Panc1 (cell line): ENCODE measurements around the gene HNF4A. TPM values are rescaled to one million over a fixed set of nuclear protein-coding genes. Genes with fewer than 3 reads are reported as not detected.

Source experiments
- ATAC-seq: fragments of 200-7000 bp; cut with Tn5 transposase; 2 replicates; pipeline ENCODE4 v1.9.1; 2020; ENCODE audit warnings: mild to moderate bottlenecking, moderate library complexity
- BruUV-seq: library from RNA; stranded (reverse); fragments of 400-500 nt; replicated peaks from 2 replicates; lab custom pipeline; 2021; lab: Mats Ljungman, UMichigan
- CTCF ChIA-PET: fragments of 300-600 bp; sonication (Branson Sonifier 250); formaldehyde crosslinking; loops from one replicate; lab custom pipeline; 2022; ENCODE audit warnings: antibody characterized with exemption; lab: Charles Lee
- POLR2A ChIA-PET: fragments of 300-600 bp; sonication (Branson Sonifier 250); formaldehyde crosslinking; loops from one replicate; lab custom pipeline; 2022; ENCODE audit warnings: antibody characterized with exemption; lab: Charles Lee
- DNase-seq: peaks from one replicate; pipeline ENCODE4 v3.0.0-alpha.2; 2010; ENCODE audit warnings: low read depth, low spot score
- H3K27ac ChIP-seq: 2 replicates; pipeline ENCODE4 v1.5.1; 2011; ENCODE audit warnings: mild to moderate bottlenecking, low read length, inconsistent platforms
- H3K27me3 ChIP-seq: fragments of 200-500 bp; sonication (Bioruptor generic); 2 replicates; pipeline ENCODE4 v1.6.0; 2014; ENCODE audit warnings: low read length, inconsistent platforms; ENCODE audit not compliant: control insufficient read depth, insufficient read depth
- H3K36me3 ChIP-seq: fragments of 200-500 bp; sonication (Bioruptor generic); 2 replicates; pipeline ENCODE4 v1.5.1; 2014; ENCODE audit warnings: inconsistent platforms, mild to moderate bottlenecking, low read length, moderate library complexity; ENCODE audit not compliant: control insufficient read depth, insufficient read depth
- H3K4me1 ChIP-seq: 2 replicates; pipeline ENCODE4 v1.5.1; 2011; ENCODE audit warnings: inconsistent platforms, mild to moderate bottlenecking, low read length, moderate library complexity; ENCODE audit not compliant: control insufficient read depth, insufficient read depth
- H3K4me3 ChIP-seq, 2 experiments: 2 replicates each; pipeline ENCODE4 v1.5.1; 2011 to 2012; ENCODE audit warnings: low read depth in 2 of 2, low read length in 2 of 2, mild to moderate bottlenecking in 2 of 2, inconsistent platforms in 1 of 2, moderate library complexity in 1 of 2
- H3K9me3 ChIP-seq: fragments of 200-500 bp; sonication (Bioruptor generic); 2 replicates; pipeline ENCODE4 v1.5.1; 2014; ENCODE audit warnings: low read depth, mild to moderate bottlenecking, inconsistent platforms, low read length, moderate library complexity; ENCODE audit not compliant: control insufficient read depth, insufficient read depth
- POLR2AphosphoS5 ChIP-seq: IDR thresholded peaks from 2 replicates; pipeline ENCODE4 v1.6.1; 2012; ENCODE audit warnings: mild to moderate bottlenecking, low read depth, low read length, moderate library complexity
- SIN3A ChIP-seq: IDR thresholded peaks from 2 replicates; pipeline ENCODE4 v1.6.1; 2012; ENCODE audit warnings: low read depth, mild to moderate bottlenecking, low read length, moderate library complexity, borderline replicate concordance; ENCODE audit not compliant: insufficient read depth
- TCF7L2 ChIP-seq: IDR thresholded peaks from 2 replicates; pipeline ENCODE4 v1.6.1; 2011; ENCODE audit warnings: mild to moderate bottlenecking, low read depth, low read length, inconsistent platforms
- in situ Hi-C: cut with HindIII; loops from 2 replicates; pipeline ENCODE4 v1.10.0; 2016; ENCODE audit warnings: low sequenced_read_pairs, low pct_unique_long_range_greater_than_20kb
- intact Hi-C: fragments of 100-400 bp; cut with micrococcal nuclease; formaldehyde crosslinking; loops from one replicate; pipeline ENCODE4 v1.10.0; 2022; ENCODE audit not compliant: unreplicated experiment
- total RNA-seq: library from RNA; stranded (reverse); gene quantifications from one replicate; pipeline ENCODE4 v1.2.1, GENCODE V29; 2021; ENCODE audit not compliant: unreplicated experiment
- TF ChIP-seq, protein P1 (sequence below), 2 experiments: IDR thresholded peaks; 2 replicates each; pipeline ENCODE4 v1.6.1; 2011 to 2012; ENCODE audit warnings: low read depth in 2 of 2, control low read depth in 1 of 2, low read length in 1 of 2, mild to moderate bottlenecking in 1 of 2, moderate library complexity in 1 of 2; ENCODE audit not compliant: insufficient read depth in 1 of 2
- TF ChIP-seq, protein P2 (sequence below): fragments of 450-650 bp; IDR thresholded peaks from 2 replicates; pipeline ENCODE4 v1.5.1; 2017; ENCODE audit warnings: mild to moderate bottlenecking

The HNF4A gene
- total RNA-seq, 1 experiment from 2014 or later, result 0.28 TPM

DNA sequence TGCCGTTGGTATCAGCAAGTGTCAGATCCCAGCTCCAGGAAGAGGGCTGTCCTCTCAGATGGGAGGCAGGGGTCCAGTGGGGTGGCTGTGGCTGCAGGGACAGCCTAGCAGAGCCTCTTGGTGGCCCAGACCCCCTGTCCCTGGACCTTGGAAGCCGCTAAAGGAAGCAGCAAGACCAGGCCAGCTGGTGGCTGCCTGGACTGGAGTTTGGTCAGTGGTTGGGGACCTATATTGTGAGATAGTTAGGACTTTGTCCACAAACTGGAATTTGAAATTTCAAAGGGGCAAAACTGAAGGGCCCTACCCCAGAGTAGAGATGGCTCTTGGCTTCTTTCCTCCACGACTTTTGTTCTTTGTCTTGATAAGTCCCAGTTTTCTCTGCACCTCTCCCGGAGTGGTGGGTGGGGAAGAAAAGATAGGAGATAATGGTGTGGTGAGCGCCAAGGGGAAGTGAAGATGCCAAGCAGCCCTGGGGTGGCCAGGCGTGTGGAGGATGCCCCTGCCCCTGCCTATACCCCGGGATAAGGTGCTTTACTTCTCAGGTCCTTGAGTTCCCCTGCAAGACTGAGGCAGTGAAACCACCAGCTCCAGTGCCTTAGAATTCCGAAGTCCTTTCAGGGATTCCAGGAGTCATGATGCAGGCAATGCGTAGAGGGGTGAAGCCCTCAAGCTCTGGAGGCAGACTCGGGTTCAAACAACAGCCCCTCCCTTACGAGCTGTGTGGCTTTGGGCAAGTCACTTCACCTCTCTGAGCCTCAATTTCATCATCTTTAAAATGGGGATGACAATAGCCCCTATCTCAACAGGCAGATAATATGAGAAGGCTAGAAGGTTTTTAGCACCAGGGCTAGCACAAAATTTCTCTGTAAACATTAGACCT is 40.2 kb downstream of the HNF4A start:
- ATAC-seq, result no peak
- in situ Hi-C loops, result no loop called here
- POLR2A ChIA-PET, result no interaction called here

DNA sequence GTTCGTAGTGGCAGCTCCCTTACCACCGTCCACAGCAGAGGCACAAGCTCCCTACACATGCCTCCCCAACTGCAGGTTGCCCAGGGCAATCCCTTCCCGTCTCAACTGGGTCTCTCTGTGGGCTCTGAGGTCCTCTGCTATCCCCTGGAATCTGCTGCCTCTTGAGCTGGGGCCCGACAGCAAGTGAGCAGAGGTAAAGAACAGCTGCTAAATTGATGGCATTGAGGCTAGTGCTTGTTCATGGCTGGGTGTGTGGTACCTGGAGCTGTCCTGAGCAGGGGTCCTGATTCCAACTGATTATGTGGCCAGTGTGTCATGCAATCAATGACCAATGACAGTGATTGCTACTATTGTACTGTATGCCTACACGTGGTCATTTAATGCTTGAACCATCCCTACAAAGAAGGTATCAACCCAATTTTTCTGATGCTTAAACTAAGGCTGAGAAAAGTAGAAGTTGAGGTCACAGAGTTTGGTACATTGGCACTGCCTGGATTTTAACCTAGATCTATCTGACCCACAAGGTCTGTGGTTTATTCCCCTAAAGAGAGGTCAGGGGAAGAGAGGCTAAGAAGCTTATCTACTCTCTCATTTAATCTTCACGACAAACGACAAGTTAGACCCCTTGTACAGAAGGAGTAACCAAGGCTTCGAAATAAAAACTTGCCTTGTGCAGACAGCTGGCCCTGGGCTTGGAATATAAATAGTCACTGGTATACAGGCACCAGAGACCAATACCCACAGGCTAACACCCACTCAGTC is 41.1 kb downstream of the HNF4A start:
- DNase-seq, result no peak
- in situ Hi-C loops, result no loop called here
- ATAC-seq, result no peak
- H3K9me3 ChIP-seq, result no peaks in the 10 kb centered on the region
- H3K36me3 ChIP-seq, result no peaks in the 10 kb centered on the region
- peaks cover 3% of the 10 kb centered on the region for H3K27me3 ChIP-seq
- CTCF ChIA-PET, result no interaction called here
- H3K27ac ChIP-seq, result no peak overlapping the region
- intact Hi-C loops, result no loop called here
- no peak for TF ChIP-seq TCF7L2
- TF ChIP-seq, protein P1, sequence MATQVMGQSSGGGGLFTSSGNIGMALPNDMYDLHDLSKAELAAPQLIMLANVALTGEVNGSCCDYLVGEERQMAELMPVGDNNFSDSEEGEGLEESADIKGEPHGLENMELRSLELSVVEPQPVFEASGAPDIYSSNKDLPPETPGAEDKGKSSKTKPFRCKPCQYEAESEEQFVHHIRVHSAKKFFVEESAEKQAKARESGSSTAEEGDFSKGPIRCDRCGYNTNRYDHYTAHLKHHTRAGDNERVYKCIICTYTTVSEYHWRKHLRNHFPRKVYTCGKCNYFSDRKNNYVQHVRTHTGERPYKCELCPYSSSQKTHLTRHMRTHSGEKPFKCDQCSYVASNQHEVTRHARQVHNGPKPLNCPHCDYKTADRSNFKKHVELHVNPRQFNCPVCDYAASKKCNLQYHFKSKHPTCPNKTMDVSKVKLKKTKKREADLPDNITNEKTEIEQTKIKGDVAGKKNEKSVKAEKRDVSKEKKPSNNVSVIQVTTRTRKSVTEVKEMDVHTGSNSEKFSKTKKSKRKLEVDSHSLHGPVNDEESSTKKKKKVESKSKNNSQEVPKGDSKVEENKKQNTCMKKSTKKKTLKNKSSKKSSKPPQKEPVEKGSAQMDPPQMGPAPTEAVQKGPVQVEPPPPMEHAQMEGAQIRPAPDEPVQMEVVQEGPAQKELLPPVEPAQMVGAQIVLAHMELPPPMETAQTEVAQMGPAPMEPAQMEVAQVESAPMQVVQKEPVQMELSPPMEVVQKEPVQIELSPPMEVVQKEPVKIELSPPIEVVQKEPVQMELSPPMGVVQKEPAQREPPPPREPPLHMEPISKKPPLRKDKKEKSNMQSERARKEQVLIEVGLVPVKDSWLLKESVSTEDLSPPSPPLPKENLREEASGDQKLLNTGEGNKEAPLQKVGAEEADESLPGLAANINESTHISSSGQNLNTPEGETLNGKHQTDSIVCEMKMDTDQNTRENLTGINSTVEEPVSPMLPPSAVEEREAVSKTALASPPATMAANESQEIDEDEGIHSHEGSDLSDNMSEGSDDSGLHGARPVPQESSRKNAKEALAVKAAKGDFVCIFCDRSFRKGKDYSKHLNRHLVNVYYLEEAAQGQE (IDR thresholded peaks at IDR 0.05; ENCODE audit: insufficient read depth in 1 of 2, low read depth in 2 of 2, low read length in 1 of 2), result peak in 1 of 2 experiments; percentile 64; a peak in 1 of 4 replicates
- TF ChIP-seq, protein P2, sequence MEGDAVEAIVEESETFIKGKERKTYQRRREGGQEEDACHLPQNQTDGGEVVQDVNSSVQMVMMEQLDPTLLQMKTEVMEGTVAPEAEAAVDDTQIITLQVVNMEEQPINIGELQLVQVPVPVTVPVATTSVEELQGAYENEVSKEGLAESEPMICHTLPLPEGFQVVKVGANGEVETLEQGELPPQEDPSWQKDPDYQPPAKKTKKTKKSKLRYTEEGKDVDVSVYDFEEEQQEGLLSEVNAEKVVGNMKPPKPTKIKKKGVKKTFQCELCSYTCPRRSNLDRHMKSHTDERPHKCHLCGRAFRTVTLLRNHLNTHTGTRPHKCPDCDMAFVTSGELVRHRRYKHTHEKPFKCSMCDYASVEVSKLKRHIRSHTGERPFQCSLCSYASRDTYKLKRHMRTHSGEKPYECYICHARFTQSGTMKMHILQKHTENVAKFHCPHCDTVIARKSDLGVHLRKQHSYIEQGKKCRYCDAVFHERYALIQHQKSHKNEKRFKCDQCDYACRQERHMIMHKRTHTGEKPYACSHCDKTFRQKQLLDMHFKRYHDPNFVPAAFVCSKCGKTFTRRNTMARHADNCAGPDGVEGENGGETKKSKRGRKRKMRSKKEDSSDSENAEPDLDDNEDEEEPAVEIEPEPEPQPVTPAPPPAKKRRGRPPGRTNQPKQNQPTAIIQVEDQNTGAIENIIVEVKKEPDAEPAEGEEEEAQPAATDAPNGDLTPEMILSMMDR, result no peak
- no peak for TF ChIP-seq POLR2AphosphoS5
- H3K4me1 ChIP-seq, result no peaks in the 10 kb centered on the region
- POLR2A ChIA-PET, result no interaction called here
- BruUV-seq, result no TSS peak
- no peak overlapping the region for H3K4me3 ChIP-seq

More for the DNA sequence above, 40.2 kb downstream of the HNF4A start:
- intact Hi-C loops, result no loop called here
- H3K27me3 ChIP-seq, result peaks cover 3% of the 10 kb centered on the region
- no TSS peak for BruUV-seq
- H3K4me1 ChIP-seq, result no peaks in the 10 kb centered on the region
- H3K36me3 ChIP-seq, result no peaks in the 10 kb centered on the region
- H3K4me3 ChIP-seq, result no peak overlapping the region
- no peaks in the 10 kb centered on the region for H3K9me3 ChIP-seq
- TF ChIP-seq TCF7L2 (no peak), POLR2AphosphoS5 (no peak), SIN3A (no peak)
- TF ChIP-seq, protein P1 (IDR thresholded peaks at IDR 0.05; ENCODE audit: insufficient read depth in 1 of 2, low read depth in 2 of 2, low read length in 1 of 2), result no peak
- TF ChIP-seq, protein P2, result no peak
- H3K27ac ChIP-seq, result no peak overlapping the region
- CTCF ChIA-PET, result interaction anchor here (1.0 kb wide), 1 partner anchor 179 kb away, joined by 3 read pairs; no protein-coding TSS in a partner anchor
- no peak for DNase-seq
